EL (cell line): Measurements from ENCODE around the gene RABIF.
"Not testable (repeated sequence)": the region's sequence is repeated elsewhere in the genome, so short reads cannot be mapped to it uniquely, and the experiment has no call there.

Source experiments
- DNase-seq: peaks from one replicate; pipeline ENCODE4 v3.0.0-alpha.2; 2016

Gene RABIF

DNA sequence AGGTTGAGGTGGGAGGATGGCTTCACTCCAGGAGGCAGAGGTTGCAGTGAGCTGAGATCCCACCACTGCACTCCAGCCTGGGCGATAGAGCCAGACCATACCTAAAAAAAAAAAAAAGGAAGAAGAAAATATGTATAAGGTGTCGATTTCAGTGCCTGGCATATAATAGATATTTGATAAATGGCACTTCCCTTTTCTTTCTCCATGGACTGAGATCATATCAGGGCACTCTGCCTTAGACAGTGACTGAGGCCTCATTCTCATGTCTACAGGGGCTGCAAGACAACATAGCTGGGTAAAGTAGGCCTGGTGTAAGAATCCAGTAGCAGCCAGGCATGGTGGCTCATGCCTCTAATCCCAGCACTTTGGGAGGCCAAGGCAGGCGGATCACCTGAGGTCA, 57.0 kb downstream of the RABIF start:
- no peak for DNase-seq

DNA sequence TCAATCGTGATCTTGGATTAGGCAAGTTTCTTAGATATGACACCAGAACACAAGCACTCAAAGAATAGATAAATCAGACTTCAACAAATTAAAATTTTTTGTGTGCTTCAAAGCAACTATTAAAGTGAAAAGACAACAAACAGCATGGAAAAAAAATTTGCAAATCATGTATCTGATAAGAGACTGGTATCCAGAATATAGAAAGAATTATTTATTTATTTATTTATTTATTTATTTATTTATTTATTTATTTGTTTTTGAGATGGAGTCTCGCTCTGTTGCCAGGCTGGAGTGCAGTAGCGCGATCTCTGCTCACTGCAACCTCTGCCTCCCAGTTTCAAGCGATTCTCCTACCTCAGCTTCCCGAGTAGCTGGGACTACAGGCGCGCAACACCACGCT, 59.7 kb downstream of the RABIF start:
- DNase-seq: not testable (repeated sequence)
